PC-3 (cell line): Measurements from ENCODE around the gene SLC25A39. TPM values are rescaled to one million over a fixed set of nuclear protein-coding genes. Genes with fewer than 3 reads are reported as not detected.
A peak's percentile ranks its signal among the peaks of the same experiment; 100 is the strongest.

Source experiments
- ATAC-seq: fragments of 200-7000 bp; cut with Tn5 transposase; 2 replicates; pipeline ENCODE4 v1.9.1; 2020; ENCODE audit warnings: mild to moderate bottlenecking, moderate library complexity
- BruUV-seq: library from RNA; stranded (reverse); fragments of 400-500 nt; replicated peaks from 2 replicates; lab custom pipeline; 2021; lab: Mats Ljungman, UMichigan
- CTCF ChIA-PET: fragments of 300-600 bp; sonication (Branson Sonifier 250); formaldehyde crosslinking; loops from one replicate; lab custom pipeline; 2022; ENCODE audit warnings: antibody characterized with exemption; lab: Charles Lee
- POLR2A ChIA-PET: fragments of 300-600 bp; sonication (Branson Sonifier 250); formaldehyde crosslinking; loops from one replicate; lab custom pipeline; 2022; ENCODE audit warnings: antibody characterized with exemption; ENCODE audit not compliant: unreplicated experiment; lab: Charles Lee
- DNase-seq: peaks from one replicate; pipeline ENCODE4 v3.0.0-alpha.2; 2015
- H2AFZ ChIP-seq: fragments of 300-600 bp; sonication (generic); 2 replicates; pipeline ENCODE4 v1.6.0; 2016; ENCODE audit warnings: antibody characterized with exemption, low read length
- H3F3A ChIP-seq: fragments of 300-600 bp; sonication (generic); one replicate; pipeline ENCODE4 v1.6.0; 2017; ENCODE audit warnings: antibody characterized with exemption, low read length, control low read depth, mild to moderate bottlenecking; ENCODE audit not compliant: unreplicated experiment
- H3K27ac ChIP-seq: fragments of 300-600 bp; sonication (generic); 2 replicates; pipeline ENCODE4 v1.5.1; 2016; ENCODE audit warnings: mild to moderate bottlenecking, low read length
- H3K27me3 ChIP-seq: fragments of 300-600 bp; sonication (generic); 2 replicates; pipeline ENCODE4 v1.6.1; 2016; ENCODE audit warnings: low read length, mixed read lengths
- H3K36me3 ChIP-seq: fragments of 300-600 bp; sonication (generic); 2 replicates; pipeline ENCODE4 v1.6.1; 2016; ENCODE audit warnings: low read depth, mixed run types, low read length, mixed read lengths
- H3K4me1 ChIP-seq: fragments of 300-600 bp; sonication (generic); 2 replicates; pipeline ENCODE4 v1.5.1; 2016; ENCODE audit warnings: low read length; ENCODE audit not compliant: insufficient read depth
- H3K4me2 ChIP-seq: fragments of 300-600 bp; sonication (generic); 2 replicates; pipeline ENCODE4 v1.6.0; 2016; ENCODE audit warnings: low read length
- H3K4me3 ChIP-seq: fragments of 300-600 bp; sonication (generic); 2 replicates; pipeline ENCODE4 v1.5.1; 2016; ENCODE audit warnings: mild to moderate bottlenecking, low read length, mixed read lengths
- H3K79me2 ChIP-seq: fragments of 300-600 bp; sonication (generic); 2 replicates; pipeline ENCODE4 v1.6.1; 2017; ENCODE audit warnings: low read length, mixed read lengths
- H3K9ac ChIP-seq: fragments of 300-600 bp; sonication (generic); 2 replicates; pipeline ENCODE4 v1.6.0; 2016; ENCODE audit warnings: mild to moderate bottlenecking, low read length
- H3K9me2 ChIP-seq: fragments of 300-600 bp; sonication (generic); replicated peaks from 2 replicates; pipeline ENCODE4 v1.6.1; 2016; ENCODE audit warnings: mixed run types, low read length, mixed read lengths
- H3K9me3 ChIP-seq: fragments of 300-600 bp; sonication (generic); 2 replicates; pipeline ENCODE4 v1.6.1; 2016; ENCODE audit warnings: low read length, mixed read lengths
- H4K20me1 ChIP-seq: fragments of 300-600 bp; sonication (generic); 2 replicates; pipeline ENCODE4 v1.6.1; 2016; ENCODE audit warnings: low read length, mixed read lengths
- EZH2 ChIP-seq: fragments of 300-600 bp; sonication (generic); IDR thresholded peaks from one replicate; pipeline ENCODE4 v1.6.1; 2017; ENCODE audit warnings: antibody characterized with exemption, mild to moderate bottlenecking, low read length; ENCODE audit not compliant: unreplicated experiment
- EZH2phosphoT487 ChIP-seq: fragments of 300-600 bp; sonication (generic); IDR thresholded peaks from 2 replicates; pipeline ENCODE4 v1.6.1; 2018; ENCODE audit warnings: mild to moderate bottlenecking, antibody characterized with exemption, low read length, borderline replicate concordance
- intact Hi-C: fragments of 100-400 bp; cut with micrococcal nuclease; formaldehyde crosslinking; loops from 2 replicates; pipeline ENCODE4 v1.9.0; 2023
- total RNA-seq: library from RNA; depleted of rRNA; stranded (reverse); fragments of >200 nt; gene quantifications from 2 replicates; pipeline ENCODE4 v1.2.3, GENCODE V29; 2014
- TF ChIP-seq, protein P1 (sequence below): fragments of 300-600 bp; sonication (generic); conservative IDR thresholded peaks from 2 replicates; pipeline ENCODE4 v1.5.1; 2017; ENCODE audit warnings: antibody characterized with exemption, low read depth, mild to moderate bottlenecking, low read length

SLC25A39 gene
- total RNA-seq, 1 experiment from 2014 or later: 726 TPM

- H3K27me3 ChIP-seq: no peaks in the 10 kb centered on the region
- H3K4me2 ChIP-seq: no peak overlapping the region
- H3K9me3 ChIP-seq: no peaks in the 10 kb centered on the region
- ChIA-PET CTCF (no interaction called here), POLR2A (no interaction called here)
- H3K36me3 ChIP-seq: no peaks in the 10 kb centered on the region
- intact Hi-C loops: no loop called here
- ATAC-seq: no peak
- no peak overlapping the region for H3K27ac ChIP-seq
- no peak for DNase-seq
- H3K4me3 ChIP-seq: no peak overlapping the region
- no TSS peak for BruUV-seq
- no peaks in the 10 kb centered on the region for H3K79me2 ChIP-seq
- TF ChIP-seq EZH2phosphoT487 (no peak), EZH2 (no peak)
- H3K9me2 ChIP-seq: no peaks in the 10 kb centered on the region
- no peaks in the 10 kb centered on the region for H4K20me1 ChIP-seq
- H2AFZ ChIP-seq: no peak overlapping the region
- no peak overlapping the region for H3K9ac ChIP-seq
- H3F3A ChIP-seq: no peaks in the 10 kb centered on the region
- peaks cover 14% of the 10 kb centered on the region for H3K4me1 ChIP-seq
These were observed 14.4 kb downstream of the SLC25A39 start for GRCh38 chr17:44310188-44310587.

GRCh38 chr17:44309472-44309871 is 15.2 kb downstream of the SLC25A39 start:
- Histone ChIP-seq H3K27ac (no peak overlapping the region), H3F3A (no peaks in the 10 kb centered on the region), H3K9ac (no peak overlapping the region), H4K20me1 (no peaks in the 10 kb centered on the region), H3K27me3 (no peaks in the 10 kb centered on the region), H3K9me3 (no peaks in the 10 kb centered on the region), H2AFZ (no peak overlapping the region), H3K4me3 (no peak overlapping the region), H3K4me1 (peaks cover 9% of the 10 kb centered on the region), H3K79me2 (no peaks in the 10 kb centered on the region), H3K36me3 (no peaks in the 10 kb centered on the region), H3K4me2 (peak overlapping the region; percentile 1; the same call in 1 of the 2 replicates), H3K9me2 (no peaks in the 10 kb centered on the region)
- DNase-seq (peak; percentile 55), ATAC-seq (peak; percentile 59)
- intact Hi-C loops: loop anchor here (2.0 kb wide), 1 partner anchor 35 kb away; the partner anchor contains the start of gene GRN
- TF ChIP-seq EZH2: no peak
- TF ChIP-seq, protein P1, sequence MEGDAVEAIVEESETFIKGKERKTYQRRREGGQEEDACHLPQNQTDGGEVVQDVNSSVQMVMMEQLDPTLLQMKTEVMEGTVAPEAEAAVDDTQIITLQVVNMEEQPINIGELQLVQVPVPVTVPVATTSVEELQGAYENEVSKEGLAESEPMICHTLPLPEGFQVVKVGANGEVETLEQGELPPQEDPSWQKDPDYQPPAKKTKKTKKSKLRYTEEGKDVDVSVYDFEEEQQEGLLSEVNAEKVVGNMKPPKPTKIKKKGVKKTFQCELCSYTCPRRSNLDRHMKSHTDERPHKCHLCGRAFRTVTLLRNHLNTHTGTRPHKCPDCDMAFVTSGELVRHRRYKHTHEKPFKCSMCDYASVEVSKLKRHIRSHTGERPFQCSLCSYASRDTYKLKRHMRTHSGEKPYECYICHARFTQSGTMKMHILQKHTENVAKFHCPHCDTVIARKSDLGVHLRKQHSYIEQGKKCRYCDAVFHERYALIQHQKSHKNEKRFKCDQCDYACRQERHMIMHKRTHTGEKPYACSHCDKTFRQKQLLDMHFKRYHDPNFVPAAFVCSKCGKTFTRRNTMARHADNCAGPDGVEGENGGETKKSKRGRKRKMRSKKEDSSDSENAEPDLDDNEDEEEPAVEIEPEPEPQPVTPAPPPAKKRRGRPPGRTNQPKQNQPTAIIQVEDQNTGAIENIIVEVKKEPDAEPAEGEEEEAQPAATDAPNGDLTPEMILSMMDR: peak; percentile 51
- ChIA-PET CTCF (no interaction called here), POLR2A (no interaction called here)
- no TSS peak for BruUV-seq

DNA sequence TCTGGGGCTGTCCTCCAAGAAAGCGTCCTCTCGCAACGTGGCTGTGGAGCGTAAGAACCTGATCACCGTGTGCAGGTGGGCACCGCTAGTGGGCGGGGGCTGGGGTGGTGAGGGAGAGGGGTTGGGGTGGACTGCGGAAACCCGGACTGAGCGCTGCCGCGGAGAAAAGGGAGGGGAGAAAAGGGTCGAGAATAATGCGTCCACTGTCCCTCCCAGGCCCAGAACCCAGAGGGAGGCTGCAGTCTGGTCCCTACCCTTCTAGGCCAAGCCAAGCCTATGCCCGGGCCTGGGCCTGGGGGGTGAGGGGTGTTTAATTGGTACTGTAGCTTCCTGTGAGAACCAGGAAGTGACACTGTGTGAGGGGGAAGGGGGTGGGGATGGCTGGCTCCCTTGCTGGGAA is 15.8 kb downstream of the SLC25A39 start:
- BruUV-seq: no TSS peak
- POLR2A ChIA-PET: no interaction called here
- DNase-seq: no peak
- H2AFZ ChIP-seq: no peak overlapping the region
- no peak overlapping the region for H3K4me3 ChIP-seq
- peaks cover 9% of the 10 kb centered on the region for H3K4me1 ChIP-seq
- peak overlapping the region; percentile 74; the same call in 1 of the 2 replicates for H3K4me2 ChIP-seq
- no peaks in the 10 kb centered on the region for H3K9me2 ChIP-seq
- peak; percentile 19; the same call in 1 of the 2 replicates for ATAC-seq
- H3K27me3 ChIP-seq: no peaks in the 10 kb centered on the region
- H3K9me3 ChIP-seq: no peaks in the 10 kb centered on the region
- intact Hi-C loops: loop anchor here (2.0 kb wide), 1 partner anchor 36 kb away; the partner anchor contains the start of gene GRN
- H3K9ac ChIP-seq: no peak overlapping the region
- no peaks in the 10 kb centered on the region for H3K36me3 ChIP-seq
- CTCF ChIA-PET: no interaction called here
- TF ChIP-seq EZH2 (no peak), EZH2phosphoT487 (no peak)
- TF ChIP-seq, protein P1: no peak
- no peaks in the 10 kb centered on the region for H4K20me1 ChIP-seq
- no peaks in the 10 kb centered on the region for H3F3A ChIP-seq
- no peak overlapping the region for H3K27ac ChIP-seq
- H3K79me2 ChIP-seq: no peaks in the 10 kb centered on the region
